ENCODE results near the gene ADAMTS2. TPM values are rescaled to one million over a fixed set of nuclear protein-coding genes. Genes with fewer than 3 reads are reported as not detected.

ADAMTS2 gene
- total RNA-seq, 4 donors from 2014 or later, result 39.5 to 61.9 (median 56.4) TPM

DNA sequence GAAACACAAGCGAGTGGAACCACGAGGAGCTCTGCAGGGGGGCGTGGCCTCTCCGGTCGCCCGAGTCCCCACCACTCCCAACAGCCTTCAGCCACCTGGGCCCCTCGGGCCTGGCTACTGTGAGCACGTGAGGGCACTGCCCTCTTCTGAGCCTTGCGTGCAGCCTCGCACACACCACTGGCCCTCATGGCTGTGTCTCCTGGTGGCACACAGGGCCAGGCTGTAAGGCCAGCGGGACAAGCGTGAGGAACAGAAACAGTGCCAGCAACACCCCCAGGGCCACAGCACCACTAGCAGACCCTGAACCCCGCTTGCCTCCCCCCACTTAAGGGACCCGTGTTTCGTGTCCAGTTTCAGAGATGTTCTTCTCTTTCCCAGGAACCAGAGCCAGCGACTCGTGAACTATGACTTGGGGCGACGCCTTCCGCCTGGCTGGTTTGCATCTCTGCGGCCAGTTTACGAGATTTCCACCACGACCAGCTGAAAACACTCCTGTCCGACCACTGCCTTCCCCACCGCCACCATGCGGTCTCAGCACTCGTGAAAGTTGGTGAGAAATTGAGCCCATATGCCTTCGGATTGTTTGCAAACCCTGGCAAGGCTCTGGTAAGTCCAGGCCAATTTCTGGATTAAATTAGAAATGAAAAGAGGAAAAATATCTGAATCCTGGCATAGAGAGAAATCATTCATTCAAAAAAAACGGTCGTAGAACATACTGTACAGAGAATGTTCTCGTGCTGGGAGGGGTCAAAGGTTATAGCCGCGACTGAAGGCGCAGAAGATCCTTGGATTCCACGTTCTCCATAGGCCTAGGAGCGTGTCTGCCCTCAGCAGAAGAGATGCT lies 149.5 kb downstream of the ADAMTS2 start:
- TF ChIP-seq, protein P1, sequence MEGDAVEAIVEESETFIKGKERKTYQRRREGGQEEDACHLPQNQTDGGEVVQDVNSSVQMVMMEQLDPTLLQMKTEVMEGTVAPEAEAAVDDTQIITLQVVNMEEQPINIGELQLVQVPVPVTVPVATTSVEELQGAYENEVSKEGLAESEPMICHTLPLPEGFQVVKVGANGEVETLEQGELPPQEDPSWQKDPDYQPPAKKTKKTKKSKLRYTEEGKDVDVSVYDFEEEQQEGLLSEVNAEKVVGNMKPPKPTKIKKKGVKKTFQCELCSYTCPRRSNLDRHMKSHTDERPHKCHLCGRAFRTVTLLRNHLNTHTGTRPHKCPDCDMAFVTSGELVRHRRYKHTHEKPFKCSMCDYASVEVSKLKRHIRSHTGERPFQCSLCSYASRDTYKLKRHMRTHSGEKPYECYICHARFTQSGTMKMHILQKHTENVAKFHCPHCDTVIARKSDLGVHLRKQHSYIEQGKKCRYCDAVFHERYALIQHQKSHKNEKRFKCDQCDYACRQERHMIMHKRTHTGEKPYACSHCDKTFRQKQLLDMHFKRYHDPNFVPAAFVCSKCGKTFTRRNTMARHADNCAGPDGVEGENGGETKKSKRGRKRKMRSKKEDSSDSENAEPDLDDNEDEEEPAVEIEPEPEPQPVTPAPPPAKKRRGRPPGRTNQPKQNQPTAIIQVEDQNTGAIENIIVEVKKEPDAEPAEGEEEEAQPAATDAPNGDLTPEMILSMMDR (IDR thresholded peaks at IDR 0.05), result no peak
- DNase-seq (ENCODE audit: low spot score) (no peak), ATAC-seq (ENCODE audit: low FRiP score) (no peak)

DNA sequence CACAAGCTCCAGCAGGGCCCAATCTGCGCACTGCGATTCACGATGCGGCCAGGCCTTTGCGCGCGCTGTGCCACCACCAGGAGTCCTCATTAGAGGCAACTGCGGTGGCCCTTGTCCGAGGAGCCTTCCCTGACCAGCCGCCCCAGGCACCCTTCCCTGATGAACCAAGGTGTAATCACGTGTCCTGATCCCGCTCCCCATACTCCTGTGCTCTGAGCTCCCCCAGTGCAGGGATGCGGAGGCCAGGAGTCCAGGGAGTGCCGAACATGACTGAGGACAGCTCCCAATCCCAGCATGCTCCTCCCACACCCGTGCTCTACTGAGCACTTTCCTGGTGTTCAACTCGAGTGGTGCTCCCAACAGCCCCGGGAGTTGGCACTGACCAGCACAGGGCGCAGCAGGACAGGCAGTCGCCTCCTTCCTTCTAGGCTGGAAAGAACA lies 150.3 kb downstream of the ADAMTS2 start:
- TF ChIP-seq, protein P1 (IDR thresholded peaks at IDR 0.05), result no peak
- ATAC-seq (ENCODE audit: low FRiP score) (no peak), DNase-seq (ENCODE audit: low spot score) (no peak)

DNA sequence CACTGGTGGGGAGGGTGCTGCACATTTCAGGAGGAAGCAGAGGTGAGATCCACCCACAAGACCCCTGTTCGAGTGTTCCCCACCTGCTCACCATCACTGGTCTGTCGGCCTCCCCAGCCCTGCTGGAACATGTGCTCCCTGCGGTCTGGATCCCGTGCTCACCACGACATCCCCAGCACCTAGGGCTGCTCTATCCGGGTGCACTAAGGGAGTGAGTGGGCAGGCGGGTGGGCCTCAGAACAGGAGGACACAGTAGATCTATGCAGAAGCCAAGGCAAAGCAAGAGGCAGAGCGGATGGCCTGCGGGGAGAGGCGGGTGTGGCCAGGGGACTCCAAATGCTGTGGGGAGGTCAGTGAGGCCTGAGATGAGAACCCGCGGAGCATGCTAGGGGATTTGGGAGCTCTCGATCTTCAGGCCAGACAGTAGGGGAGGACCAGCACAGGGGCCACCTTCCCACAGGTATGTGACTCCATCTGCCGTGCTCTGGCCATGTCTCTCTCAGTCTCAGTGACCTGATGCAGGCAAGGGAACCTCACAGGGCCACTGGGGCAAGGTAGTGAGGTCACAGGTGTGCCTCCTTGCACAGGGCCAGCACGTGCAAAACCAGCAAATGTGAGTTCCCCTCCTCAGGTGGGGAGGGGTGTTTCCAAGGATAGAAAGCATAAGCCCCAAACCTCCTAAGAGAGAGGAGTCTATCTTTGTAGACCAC lies 150.9 kb downstream of the ADAMTS2 start:
- TF ChIP-seq, protein P1 (IDR thresholded peaks at IDR 0.05), result no peak
- DNase-seq (ENCODE audit: low spot score) (no peak), ATAC-seq (ENCODE audit: low FRiP score) (no peak)

DNA sequence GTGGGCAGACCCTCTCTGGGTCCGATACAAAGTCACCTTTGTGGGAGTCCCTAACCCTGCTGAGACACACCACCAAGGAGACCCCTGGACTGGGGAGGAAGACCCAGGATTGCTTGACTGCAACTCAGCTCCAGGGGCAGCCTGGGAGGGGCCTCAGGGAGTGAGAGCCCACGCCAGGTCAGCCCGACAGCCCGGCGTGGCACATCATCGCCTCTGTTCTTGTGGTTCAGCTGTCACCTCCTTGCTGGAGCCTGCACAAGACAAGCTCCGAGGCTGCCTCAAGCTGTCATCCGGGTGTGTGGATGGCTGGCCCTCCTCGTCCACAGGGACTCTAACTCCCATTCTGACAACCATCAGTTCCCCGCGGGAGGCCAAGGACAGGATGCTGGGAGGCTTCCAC lies 151.5 kb downstream of the ADAMTS2 start:
- TF ChIP-seq, protein P1 (IDR thresholded peaks at IDR 0.05), result no peak
- ATAC-seq (ENCODE audit: low FRiP score), result no peak
- no peak for DNase-seq (ENCODE audit: low spot score)

DNA sequence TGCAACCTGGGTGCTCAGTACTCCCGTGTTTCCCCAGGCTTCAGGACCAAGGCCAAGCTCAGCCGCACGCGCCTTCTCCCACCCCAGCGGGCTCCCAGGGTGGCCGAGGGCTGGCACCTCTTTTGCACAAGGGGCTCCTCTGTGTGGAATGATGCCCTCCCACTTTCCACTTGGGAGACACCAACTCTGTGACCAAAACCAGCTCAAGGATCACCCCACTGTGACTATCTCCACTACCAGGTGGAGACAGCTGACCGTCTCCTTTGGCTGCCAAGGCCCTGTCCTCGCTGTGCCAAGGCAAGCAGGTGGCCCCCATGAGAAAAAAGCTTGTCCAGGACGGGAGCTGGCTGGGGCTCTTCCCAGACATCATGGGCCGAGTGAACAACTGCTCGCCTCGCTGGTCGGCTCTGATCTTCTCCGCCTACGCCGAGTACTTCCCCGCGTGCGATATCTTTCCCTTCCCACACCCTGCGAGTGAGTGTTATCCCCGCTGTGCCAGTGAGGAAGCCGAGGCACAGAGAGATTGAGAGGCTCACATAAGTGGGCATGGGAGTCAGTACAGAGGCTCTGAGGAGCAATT lies 152.3 kb downstream of the ADAMTS2 start:
- TF ChIP-seq, protein P1 (IDR thresholded peaks at IDR 0.05), result no peak
- DNase-seq (ENCODE audit: low spot score) (no peak), ATAC-seq (ENCODE audit: low FRiP score) (no peak)

DNA sequence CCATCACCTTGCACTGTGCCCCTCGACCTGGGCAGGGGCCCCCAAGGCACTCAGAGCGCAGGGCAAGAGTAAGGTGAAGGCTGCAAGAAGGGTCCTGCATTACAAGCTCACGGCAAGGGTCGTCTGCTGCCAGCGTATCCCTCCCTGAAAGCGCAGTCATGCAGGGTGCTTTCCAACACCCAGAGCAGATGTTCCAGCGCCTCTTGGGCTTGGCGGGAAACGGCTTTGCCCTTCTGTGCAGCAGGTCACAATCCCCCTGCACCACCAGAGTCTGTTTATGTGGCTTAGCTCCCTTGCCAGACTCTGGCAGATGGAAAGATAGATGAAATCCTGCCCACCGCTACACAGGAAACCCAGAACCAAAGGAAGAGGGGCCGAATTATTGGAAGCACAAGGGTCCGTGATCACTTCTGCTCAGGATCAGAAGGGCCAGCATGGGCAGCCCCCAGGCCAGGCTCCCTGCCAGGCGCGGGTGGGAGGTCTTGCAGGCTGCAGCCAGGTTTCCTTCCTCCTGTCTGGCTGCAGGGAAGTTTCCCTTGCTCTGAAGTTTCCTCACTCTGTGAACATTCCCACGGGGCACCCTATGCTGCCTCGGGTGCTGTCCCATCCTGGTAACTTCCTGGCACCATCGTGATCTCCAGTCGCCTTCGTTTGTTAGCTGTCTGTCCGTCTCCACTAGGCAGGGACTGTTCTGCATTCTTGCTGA lies 152.9 kb downstream of the ADAMTS2 start:
- ATAC-seq (ENCODE audit: low FRiP score) (no peak), DNase-seq (ENCODE audit: low spot score) (no peak)
- TF ChIP-seq, protein P1 (IDR thresholded peaks at IDR 0.05), result no peak
